Neural cell (in vitro differentiated cells): Measurements from ENCODE around the gene TPP1. TPM values are rescaled to one million over a fixed set of nuclear protein-coding genes. Genes with fewer than 3 reads are reported as not detected.

Source experiments
- H2AFZ ChIP-seq: fragments of 200-600, 300-800 bp; sonication (generic), shearing (Covaris generic); 2 replicates; pipeline ENCODE4 v1.6.0; 2014; ENCODE audit warnings: low read depth, mild to moderate bottlenecking, antibody characterized with exemption, low read length, moderate library complexity
- H3F3A ChIP-seq: fragments of 200-600 bp; shearing (Covaris generic); 2 replicates; pipeline ENCODE4 v1.6.1; 2016; ENCODE audit warnings: mild to moderate bottlenecking, moderate library complexity, mixed read lengths, antibody characterized with exemption, low read length; ENCODE audit not compliant: insufficient read depth, poor library complexity, severe bottlenecking
- H3K27ac ChIP-seq: fragments of 200-600, 300-800 bp; sonication (generic), shearing (Covaris generic); 2 replicates; pipeline ENCODE4 v1.5.1; 2014; ENCODE audit warnings: mild to moderate bottlenecking, low read length, moderate library complexity
- H3K27me3 ChIP-seq: fragments of 300-800, 200-600 bp; sonication (generic), shearing (Covaris generic); 2 replicates; pipeline ENCODE4 v1.6.0; 2014; ENCODE audit warnings: mild to moderate bottlenecking, low read depth, low read length, moderate library complexity; ENCODE audit not compliant: insufficient read depth
- H3K36me3 ChIP-seq: fragments of 300-800, 200-600 bp; sonication (generic), shearing (Covaris generic); 2 replicates; pipeline ENCODE4 v1.5.1; 2014; ENCODE audit warnings: mild to moderate bottlenecking, antibody characterized with exemption, low read length, moderate library complexity; ENCODE audit not compliant: insufficient read depth
- H3K4me2 ChIP-seq: fragments of 300-800, 200-600 bp; sonication (generic), shearing (Covaris generic); 2 replicates; pipeline ENCODE4 v1.6.0; 2014; ENCODE audit warnings: mild to moderate bottlenecking, low read length
- H3K4me3 ChIP-seq: fragments of 300-800, 200-600 bp; sonication (generic), shearing (Covaris generic); 2 replicates; pipeline ENCODE4 v1.5.1; 2014; ENCODE audit warnings: mild to moderate bottlenecking, low read length, moderate library complexity
- H3K79me2 ChIP-seq: fragments of 200-600 bp; shearing (Covaris generic); replicated peaks from 2 replicates; pipeline ENCODE4 v1.6.0; 2014; ENCODE audit warnings: mild to moderate bottlenecking, low read length, moderate library complexity; ENCODE audit not compliant: insufficient read depth
- H3K9ac ChIP-seq: fragments of 300-800, 200-600 bp; sonication (generic), shearing (Covaris generic); 2 replicates; pipeline ENCODE4 v1.6.1; 2016; ENCODE audit warnings: mild to moderate bottlenecking, low read length, mixed read lengths
- H3K9me2 ChIP-seq: fragments of 200-600 bp; shearing (Covaris generic); 2 replicates; pipeline ENCODE4 v1.6.1; 2016; ENCODE audit warnings: mild to moderate bottlenecking, low read length, mixed read lengths; ENCODE audit not compliant: insufficient read depth
- H3K9me3 ChIP-seq: fragments of 200-600, 300-800 bp; sonication (generic), shearing (Covaris generic); 2 replicates; pipeline ENCODE4 v1.6.1; 2016; ENCODE audit warnings: mild to moderate bottlenecking, mixed run types, low read length, moderate library complexity, mixed read lengths
- H4K20me1 ChIP-seq: fragments of 200-600 bp; shearing (Covaris generic); 2 replicates; pipeline ENCODE4 v1.6.1; 2016; ENCODE audit warnings: mild to moderate bottlenecking, mixed run types; ENCODE audit not compliant: insufficient read depth
- CTCF ChIP-seq: fragments of 450-650 bp; IDR thresholded peaks from 2 replicates; pipeline ENCODE4 v1.5.1; 2014; ENCODE audit warnings: antibody characterized with exemption, mild to moderate bottlenecking, moderate library complexity; ENCODE audit not compliant: poor library complexity, severe bottlenecking
- EP300 ChIP-seq: fragments of 450-650 bp; conservative IDR thresholded peaks from 2 replicates; pipeline ENCODE4 v1.6.1; 2014; ENCODE audit warnings: antibody characterized with exemption, mild to moderate bottlenecking, moderate library complexity; ENCODE audit not compliant: poor library complexity, severe bottlenecking
- EZH2 ChIP-seq: fragments of 200-600, 300-800 bp; shearing (Covaris generic), sonication (generic); IDR thresholded peaks from 2 replicates; pipeline ENCODE4 v1.6.1; 2014; ENCODE audit warnings: antibody characterized with exemption, low read length, borderline replicate concordance, mild to moderate bottlenecking; ENCODE audit not compliant: insufficient read depth, poor library complexity, severe bottlenecking
- MXI1 ChIP-seq: fragments of 450-650 bp; conservative IDR thresholded peaks from 2 replicates; pipeline ENCODE4 v1.6.1; 2014; ENCODE audit warnings: antibody characterized with exemption, mild to moderate bottlenecking; ENCODE audit not compliant: poor library complexity, severe bottlenecking
- POLR2AphosphoS5 ChIP-seq: IDR thresholded peaks from 2 replicates; pipeline ENCODE4 v1.6.1; 2012
- RAD21 ChIP-seq: fragments of 450-650 bp; conservative IDR thresholded peaks from 2 replicates; pipeline ENCODE4 v1.6.1; 2014; ENCODE audit warnings: antibody characterized with exemption, mild to moderate bottlenecking, moderate library complexity
- REST ChIP-seq: IDR thresholded peaks from 2 replicates; pipeline ENCODE4 v1.6.1; 2012; ENCODE audit warnings: borderline replicate concordance
- SMC3 ChIP-seq: fragments of 450-650 bp; conservative IDR thresholded peaks from 2 replicates; pipeline ENCODE4 v1.6.1; 2014; ENCODE audit warnings: antibody characterized with exemption, mild to moderate bottlenecking, moderate library complexity; ENCODE audit not compliant: poor library complexity
- TAF1 ChIP-seq: IDR thresholded peaks from 2 replicates; pipeline ENCODE4 v1.6.1; 2012; ENCODE audit warnings: low read depth
- polyA plus RNA-seq: library from polyadenylated mRNA; depleted of rRNA; stranded (reverse); fragments of >200 nt; gene quantifications from 2 replicates; pipeline ENCODE4 v1.2.3, GENCODE V29; 2014

TPP1 gene
- polyA plus RNA-seq, 1 donor from 2014 or later, result 3.8 TPM

GRCh38 chr11:6598555-6598954 is 20.7 kb downstream of the TPP1 start:
- H3K79me2 ChIP-seq, result peaks cover 15% of the 10 kb centered on the region
- TF ChIP-seq EZH2 (no peak), REST (no peak), SMC3 (no peak), MXI1 (no peak), POLR2AphosphoS5 (no peak), EP300 (no peak), RAD21 (no peak), CTCF (no peak), TAF1 (no peak)
- no peak overlapping the region for H3K9ac ChIP-seq
- peaks cover 3% of the 10 kb centered on the region for H3K36me3 ChIP-seq
- no peak overlapping the region for H3K4me3 ChIP-seq
- H3K9me2 ChIP-seq, result no peaks in the 10 kb centered on the region
- H2AFZ ChIP-seq, result no peak overlapping the region
- H3K9me3 ChIP-seq, result no peaks in the 10 kb centered on the region
- no peaks in the 10 kb centered on the region for H3F3A ChIP-seq
- H4K20me1 ChIP-seq, result no peaks in the 10 kb centered on the region
- no peak overlapping the region for H3K4me2 ChIP-seq
- no peak overlapping the region for H3K27ac ChIP-seq
- no peaks in the 10 kb centered on the region for H3K27me3 ChIP-seq

GRCh38 chr11:6596239-6596877 is 22.9 kb downstream of the TPP1 start:
- no peak overlapping the region for H2AFZ ChIP-seq
- no peak overlapping the region for H3K9ac ChIP-seq
- no peaks in the 10 kb centered on the region for H3K27me3 ChIP-seq
- no peak overlapping the region for H3K4me3 ChIP-seq
- no peak overlapping the region for H3K27ac ChIP-seq
- no peaks in the 10 kb centered on the region for H3K79me2 ChIP-seq
- no peaks in the 10 kb centered on the region for H3F3A ChIP-seq
- no peaks in the 10 kb centered on the region for H4K20me1 ChIP-seq
- H3K9me2 ChIP-seq, result no peaks in the 10 kb centered on the region
- H3K36me3 ChIP-seq, result peaks cover 3% of the 10 kb centered on the region
- TF ChIP-seq CTCF (no peak), RAD21 (no peak), MXI1 (no peak), SMC3 (no peak), REST (no peak), EP300 (no peak), TAF1 (no peak), POLR2AphosphoS5 (no peak)
- no peak overlapping the region for H3K4me2 ChIP-seq
- no peaks in the 10 kb centered on the region for H3K9me3 ChIP-seq
